ENCODE data around the gene TCF7L1. TPM values are rescaled to one million over a fixed set of nuclear protein-coding genes. Genes with fewer than 3 reads are reported as not detected.
"Not testable (repeated sequence)": the region's sequence is repeated elsewhere in the genome, so short reads cannot be mapped to it uniquely, and the experiment has no call there.

Gene TCF7L1
- total RNA-seq, 1 donor from 2014 or later: 62.7 TPM

- Mint-ChIP-seq H3K27ac (peak overlapping the region; percentile 6), H3K4me3 (ENCODE audit: low read depth) (peak overlapping the region; percentile 4), H3K4me1 (ENCODE audit: low read depth) (peaks cover 34% of the 10 kb centered on the region), H3K27me3 (no peaks in the 10 kb centered on the region), H3K36me3 (ENCODE audit: insufficient read depth) (peaks cover 1% of the 10 kb centered on the region), H3K9me3 (ENCODE audit: low read depth) (peaks cover 3% of the 10 kb centered on the region)
- no peak for TF ChIP-seq CTCF (IDR thresholded peaks at IDR 0.05; ENCODE audit: unreplicated experiment)
- no peak for DNase-seq (ENCODE audit: low spot score, unreplicated experiment)
These were observed 196.0 kb downstream of the TCF7L1 start for GRCh38 chr2:85329181-85329651.

- not testable (repeated sequence) for H3K36me3 Mint-ChIP-seq (ENCODE audit: insufficient read depth); H3K9me3 Mint-ChIP-seq (ENCODE audit: low read depth); DNase-seq (ENCODE audit: low spot score, unreplicated experiment); H3K27me3 Mint-ChIP-seq; H3K27ac Mint-ChIP-seq
- Mint-ChIP-seq H3K4me1 (ENCODE audit: low read depth) (peaks cover 32% of the 10 kb centered on the region), H3K4me3 (ENCODE audit: low read depth) (peak overlapping the region; percentile 4)
These were observed 196.5 kb downstream of the TCF7L1 start for GRCh38 chr2:85329701-85330100.

- Mint-ChIP-seq H3K36me3 (ENCODE audit: insufficient read depth) (peaks cover 1% of the 10 kb centered on the region), H3K4me1 (ENCODE audit: low read depth) (peaks cover 19% of the 10 kb centered on the region), H3K27ac (no peak overlapping the region), H3K27me3 (no peaks in the 10 kb centered on the region), H3K9me3 (ENCODE audit: low read depth) (peaks cover 3% of the 10 kb centered on the region), H3K4me3 (ENCODE audit: low read depth) (no peak overlapping the region)
- no peak for DNase-seq (ENCODE audit: low spot score, unreplicated experiment)
- TF ChIP-seq CTCF (IDR thresholded peaks at IDR 0.05; ENCODE audit: unreplicated experiment): no peak
These were observed 197.8 kb downstream of the TCF7L1 start for GRCh38 chr2:85330839-85331636.

GRCh38 chr2:85333877-85334276, 200.7 kb downstream of the TCF7L1 start:
- DNase-seq (ENCODE audit: low spot score, unreplicated experiment); H3K4me1 Mint-ChIP-seq (ENCODE audit: low read depth); H3K4me3 Mint-ChIP-seq (ENCODE audit: low read depth); H3K27ac Mint-ChIP-seq; H3K9me3 Mint-ChIP-seq (ENCODE audit: low read depth); H3K27me3 Mint-ChIP-seq; H3K36me3 Mint-ChIP-seq (ENCODE audit: insufficient read depth): not testable (repeated sequence)

GRCh38 chr2:85334928-85335327, 201.7 kb downstream of the TCF7L1 start:
- Mint-ChIP-seq H3K27me3 (peaks cover 8% of the 10 kb centered on the region), H3K36me3 (ENCODE audit: insufficient read depth) (peaks cover 1% of the 10 kb centered on the region), H3K4me1 (ENCODE audit: low read depth) (peaks cover 1% of the 10 kb centered on the region), H3K4me3 (ENCODE audit: low read depth) (no peak overlapping the region), H3K9me3 (ENCODE audit: low read depth) (peaks cover 3% of the 10 kb centered on the region), H3K27ac (no peak overlapping the region)
- TF ChIP-seq CTCF (IDR thresholded peaks at IDR 0.05; ENCODE audit: unreplicated experiment): no peak
- no peak for DNase-seq (ENCODE audit: low spot score, unreplicated experiment)

- Mint-ChIP-seq H3K9me3 (ENCODE audit: low read depth) (no peaks in the 10 kb centered on the region), H3K4me3 (ENCODE audit: low read depth) (no peak overlapping the region), H3K36me3 (ENCODE audit: insufficient read depth) (peaks cover 3% of the 10 kb centered on the region), H3K4me1 (ENCODE audit: low read depth) (no peaks in the 10 kb centered on the region), H3K27me3 (peaks cover 14% of the 10 kb centered on the region), H3K27ac (no peak overlapping the region)
- no peak for TF ChIP-seq CTCF (IDR thresholded peaks at IDR 0.05; ENCODE audit: unreplicated experiment)
- DNase-seq (ENCODE audit: low spot score, unreplicated experiment): no peak
These were observed 207.1 kb downstream of the TCF7L1 start for GRCh38 chr2:85340034-85340892.

Data from progenitor cell of endocrine pancreas (in vitro differentiated cells).